ENCODE results near the gene FNDC8. TPM values are rescaled to one million over a fixed set of nuclear protein-coding genes. Genes with fewer than 3 reads are reported as not detected.

Gene FNDC8
- total and polyA plus RNA-seq, 2 of the 8 experiments (the other 6 are each of a cell fraction or from before 2014, with no cell fraction given) = not detected

- POLR2A ChIA-PET (ENCODE audit: partially characterized antibody) = no interaction called here
Observed at GRCh38 chr17:35170968-35171771, 49.8 kb downstream of the FNDC8 start.

More at GRCh38 chr17:35170968-35171771, 49.8 kb downstream of the FNDC8 start:
- H3K23me2 ChIP-seq (ENCODE audit: low read depth, low read length) = no peaks in the 10 kb centered on the region; the same call in 1 of the 2 replicates
- DNase-seq (ENCODE audit: low read depth in 1 of 2, low spot score in 2 of 2) = no peak
- no peak overlapping the region for H4K5ac ChIP-seq (ENCODE audit: insufficient read length, low read depth, low read length)
- H2AK5ac ChIP-seq (ENCODE audit: low read depth, low read length) = no peak overlapping the region
- no peak overlapping the region for H4K91ac ChIP-seq (replicated peaks; ENCODE audit: insufficient read length, low read length)
- CTCF ChIA-PET (ENCODE audit: partially characterized antibody) = interaction anchor here (0.6 to 1.7 kb wide), 15 partner anchors 11 to 378 kb away, joined by 3 to 10 read pairs (median 3); no protein-coding TSS in a partner anchor
- no peaks in the 10 kb centered on the region for H3K79me1 ChIP-seq (ENCODE audit: low read depth, low read length)
- no peak overlapping the region for H3K4ac ChIP-seq (replicated peaks; ENCODE audit: insufficient read length, low read depth, low read length)
- no peak overlapping the region for H3K4me3 ChIP-seq (ENCODE audit: extremely low read depth in 1 of 4, insufficient read depth in 2 of 4, low read depth in 3 of 4, low read length in 4 of 4)
- no peak overlapping the region for H4K8ac ChIP-seq (ENCODE audit: extremely low read depth, insufficient read depth, low read length)
- H3K23ac ChIP-seq (ENCODE audit: insufficient read length) = no peak overlapping the region
- no peak overlapping the region for H2BK12ac ChIP-seq (ENCODE audit: low read depth, low read length)
- no peaks in the 10 kb centered on the region for H3K79me2 ChIP-seq (ENCODE audit: control insufficient read depth in 1 of 2, insufficient read depth in 2 of 2, low read length in 2 of 2)
- H3K27me3 ChIP-seq (replicated peaks in 1 of 4; ENCODE audit: control insufficient read depth in 3 of 4, extremely low read depth in 1 of 4, insufficient read depth in 3 of 4, low read length in 3 of 4) = no peaks in the 10 kb centered on the region; a peak in 1 of 7 replicates
- H3K14ac ChIP-seq (ENCODE audit: insufficient read length) = no peak overlapping the region
- no peak overlapping the region for H3K27ac ChIP-seq (ENCODE audit: low read depth, low read length)
- no peak overlapping the region for H3K56ac ChIP-seq (replicated peaks; ENCODE audit: insufficient read length, low read depth, low read length)
- H2BK20ac ChIP-seq (ENCODE audit: low read length) = no peak overlapping the region
- H2BK120ac ChIP-seq (replicated peaks; ENCODE audit: low read depth, low read length) = no peak overlapping the region
- H3K9me3 ChIP-seq (ENCODE audit: insufficient read depth in 2 of 2, low read depth in 1 of 2, low read length in 1 of 2) = no peaks in the 10 kb centered on the region
- 89% methylated on average over 18 of the region's 18 CpGs; no CpG with 5 or more reads in 1 of the 2 experiments for WGBS, 2 experiments (ENCODE audit: extremely low coverage in 1 of 2, insufficient coverage in 1 of 2, insufficient read length in 1 of 2, insufficient replicate concordance in 2 of 2, low coverage in 1 of 2, low lambda C conversion rate in 2 of 2, missing lambda C conversion rate in 1 of 2)
- no peak overlapping the region for H2AFZ ChIP-seq (ENCODE audit: low read length)
- no peak overlapping the region for H2BK15ac ChIP-seq (ENCODE audit: low read length)
- no peak overlapping the region for H3K9ac ChIP-seq (replicated peaks in 1 of 4; ENCODE audit: extremely low read depth in 1 of 4, low read depth in 3 of 4, low read length in 3 of 4)
- no peak overlapping the region for H2BK5ac ChIP-seq (ENCODE audit: low read depth, low read length)
- peak; percentile 28 to 43 for TF ChIP-seq RAD21 (IDR thresholded peaks at IDR 0.05 in 1 of 2, conservative IDR thresholded peaks at IDR 0.05 in 1 of 2; ENCODE audit: low read depth in 2 of 2, low read length in 2 of 2)
- TF ChIP-seq TBP (IDR thresholded peaks at IDR 0.05; ENCODE audit: low read depth, low read length) = no peak
- peak in 1 of 3 experiments; percentile 3; a peak in 2 of 4 replicates for TF ChIP-seq CTCF (IDR thresholded peaks at IDR 0.05; ENCODE audit: control extremely low read depth in 1 of 3, insufficient read depth in 1 of 3, low read depth in 1 of 3, low read length in 3 of 3)
- no peak for TF ChIP-seq ATF2 (IDR thresholded peaks at IDR 0.05; ENCODE audit: low read length)
- TF ChIP-seq RFX5 (IDR thresholded peaks at IDR 0.05; ENCODE audit: borderline replicate concordance, low read depth, low read length) = no peak
- TF ChIP-seq SIRT6 (IDR thresholded peaks at IDR 0.05; ENCODE audit: low read length) = no peak
- no peak overlapping the region for H3K18ac ChIP-seq (ENCODE audit: extremely low read depth, low read length)
- no peak overlapping the region for H3K4me2 ChIP-seq (ENCODE audit: insufficient read depth in 1 of 2, low read depth in 2 of 2, low read length in 2 of 2)
- H4K20me1 ChIP-seq (replicated peaks in 1 of 2; ENCODE audit: control insufficient read depth in 1 of 2, insufficient read depth in 2 of 2, low read length in 2 of 2) = no peaks in the 10 kb centered on the region
- no peak for FAIRE-seq
- H3K4me1 ChIP-seq (replicated peaks in 1 of 4; ENCODE audit: control insufficient read depth in 3 of 4, insufficient read depth in 4 of 4, low read length in 3 of 4) = no peaks in the 10 kb centered on the region; a peak in 1 of 7 replicates
- no peaks in the 10 kb centered on the region for H3K36me3 ChIP-seq (ENCODE audit: control insufficient read depth in 2 of 4, insufficient read depth in 4 of 4, low read length in 3 of 4)
